Smooth muscle cell (in vitro differentiated cells): Measurements from ENCODE around the gene DSCAM. TPM values are rescaled to one million over a fixed set of nuclear protein-coding genes. Genes with fewer than 3 reads are reported as not detected.

Experiments used
- DNase-seq: peaks from one replicate; lab custom pipeline; 2025; ENCODE audit not compliant: unreplicated experiment; lab: John Stamatoyannopoulos, UW
- H2AFZ ChIP-seq: fragments of 200-600 bp; sonication (generic); 2 replicates; pipeline ENCODE4 v1.6.0; 2016; ENCODE audit warnings: antibody characterized with exemption, low read depth, mild to moderate bottlenecking
- H3F3A ChIP-seq: fragments of 200-600 bp; sonication (generic); 2 replicates; pipeline ENCODE4 v1.6.0; 2017; ENCODE audit warnings: antibody characterized with exemption, low read depth
- H3K27ac ChIP-seq: fragments of 200-600 bp; sonication (generic); 2 replicates; pipeline ENCODE4 v1.5.1; 2016; ENCODE audit warnings: low read depth, mild to moderate bottlenecking
- H3K27me3 ChIP-seq: fragments of 200-600 bp; sonication (generic); 2 replicates; pipeline ENCODE4 v1.6.1; 2016; ENCODE audit warnings: low read depth, mild to moderate bottlenecking
- H3K36me3 ChIP-seq: fragments of 200-600 bp; sonication (generic); 2 replicates; pipeline ENCODE4 v1.5.1; 2016; ENCODE audit warnings: low read depth
- H3K4me1 ChIP-seq: fragments of 200-600 bp; sonication (generic); 2 replicates; pipeline ENCODE4 v1.5.1; 2016; ENCODE audit warnings: low read depth
- H3K4me2 ChIP-seq: fragments of 200-600 bp; sonication (generic); 2 replicates; pipeline ENCODE4 v1.6.0; 2016; ENCODE audit warnings: mild to moderate bottlenecking
- H3K4me3 ChIP-seq: fragments of 200-600 bp; sonication (generic); 2 replicates; pipeline ENCODE4 v1.5.1; 2016; ENCODE audit warnings: mild to moderate bottlenecking
- H3K79me2 ChIP-seq: fragments of 200-600 bp; sonication (generic); 2 replicates; pipeline ENCODE4 v1.6.0; 2016; ENCODE audit warnings: low read depth, mild to moderate bottlenecking
- H3K9ac ChIP-seq: fragments of 200-600 bp; sonication (generic); 2 replicates; pipeline ENCODE4 v1.6.0; 2016; ENCODE audit warnings: low read depth
- H3K9me3 ChIP-seq: fragments of 200-600 bp; sonication (generic); replicated peaks from 2 replicates; pipeline ENCODE4 v1.5.1; 2016; ENCODE audit warnings: low read depth
- H4K20me1 ChIP-seq: fragments of 200-600 bp; sonication (generic); 2 replicates; pipeline ENCODE4 v1.6.0; 2016; ENCODE audit warnings: low read depth
- WGBS: methylation state at CpG from one replicate; pipeline ENCODE4 v1.1.7; 2016; ENCODE audit warnings: low lambda C conversion rate; 5-methylcytosine and 5-hydroxymethylcytosine counted together
- polyA plus RNA-seq: library from polyadenylated mRNA; unstranded; fragments of >200 nt; fragmentation: Nextera tagmentation; extraction: Ambion mirVana; gene quantifications from 2 replicates; pipeline ENCODE4 v1.2.1, GENCODE V29; 2016
- total RNA-seq: library from RNA; depleted of rRNA; stranded (reverse); fragments of >200 nt; gene quantifications from 2 replicates; pipeline ENCODE4 v1.2.3, GENCODE V29; 2014
- TF ChIP-seq, protein P1 (sequence below): fragments of 200-600 bp; sonication (generic); IDR thresholded peaks from 2 replicates; pipeline ENCODE4 v1.5.1; 2017; ENCODE audit warnings: borderline replicate concordance, mild to moderate bottlenecking, antibody characterized with exemption; ENCODE audit not compliant: insufficient read depth, poor library complexity, severe bottlenecking

Gene DSCAM
- total and polyA plus RNA-seq, 2 experiments from 2014 or later, result not detected

DNA sequence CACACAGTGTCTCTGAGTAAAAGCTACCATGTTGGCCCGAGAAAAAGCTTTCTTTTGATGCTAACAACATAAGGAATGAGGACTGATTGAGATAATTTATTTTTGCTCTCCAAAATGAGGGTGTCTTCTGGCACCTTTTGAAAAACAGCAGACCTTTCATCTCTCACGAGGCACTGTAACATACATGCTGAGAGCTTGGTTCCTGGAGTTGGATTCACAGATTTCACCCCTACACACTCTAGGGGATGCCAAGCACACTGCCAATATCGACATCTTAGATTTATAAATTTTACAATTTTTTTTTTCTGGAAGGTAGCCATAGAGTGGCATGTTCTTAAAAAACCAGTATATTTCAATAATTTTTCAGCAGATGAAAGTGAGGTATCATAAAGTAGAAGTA is 408.3 kb downstream of the DSCAM start:
- TF ChIP-seq, protein P1, sequence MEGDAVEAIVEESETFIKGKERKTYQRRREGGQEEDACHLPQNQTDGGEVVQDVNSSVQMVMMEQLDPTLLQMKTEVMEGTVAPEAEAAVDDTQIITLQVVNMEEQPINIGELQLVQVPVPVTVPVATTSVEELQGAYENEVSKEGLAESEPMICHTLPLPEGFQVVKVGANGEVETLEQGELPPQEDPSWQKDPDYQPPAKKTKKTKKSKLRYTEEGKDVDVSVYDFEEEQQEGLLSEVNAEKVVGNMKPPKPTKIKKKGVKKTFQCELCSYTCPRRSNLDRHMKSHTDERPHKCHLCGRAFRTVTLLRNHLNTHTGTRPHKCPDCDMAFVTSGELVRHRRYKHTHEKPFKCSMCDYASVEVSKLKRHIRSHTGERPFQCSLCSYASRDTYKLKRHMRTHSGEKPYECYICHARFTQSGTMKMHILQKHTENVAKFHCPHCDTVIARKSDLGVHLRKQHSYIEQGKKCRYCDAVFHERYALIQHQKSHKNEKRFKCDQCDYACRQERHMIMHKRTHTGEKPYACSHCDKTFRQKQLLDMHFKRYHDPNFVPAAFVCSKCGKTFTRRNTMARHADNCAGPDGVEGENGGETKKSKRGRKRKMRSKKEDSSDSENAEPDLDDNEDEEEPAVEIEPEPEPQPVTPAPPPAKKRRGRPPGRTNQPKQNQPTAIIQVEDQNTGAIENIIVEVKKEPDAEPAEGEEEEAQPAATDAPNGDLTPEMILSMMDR, result no peak
- no peaks in the 10 kb centered on the region for H3K36me3 ChIP-seq
- 80% methylated on average over 3 of the region's 3 CpGs for WGBS

DNA sequence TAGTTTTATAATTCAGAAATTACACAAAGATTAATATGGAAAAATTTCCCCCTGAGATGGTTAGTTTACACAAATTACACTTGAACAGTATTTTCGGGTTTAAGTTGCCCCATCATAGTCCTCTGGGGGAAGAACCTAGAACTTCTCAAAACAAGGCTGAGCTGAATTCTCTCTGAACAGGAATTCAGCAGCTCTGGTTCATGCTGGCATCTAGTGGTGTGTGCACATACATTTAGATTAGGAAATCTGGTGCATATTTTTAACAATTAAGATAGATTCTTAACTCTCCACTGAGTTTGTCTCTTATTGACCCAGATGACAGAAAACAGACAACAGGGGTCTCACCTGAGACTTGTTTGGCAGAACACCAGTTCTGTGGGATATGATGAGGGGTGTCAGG is 410.7 kb downstream of the DSCAM start:
- 86% methylated on average over 1 of the region's 1 CpG for WGBS
- no peak for DNase-seq
- TF ChIP-seq, protein P1, result no peak

More for the DNA sequence above, 408.3 kb downstream of the DSCAM start:
- Histone ChIP-seq H3K4me3 (no peak overlapping the region), H3K27ac (no peak overlapping the region), H3K4me1 (no peaks in the 10 kb centered on the region), H3F3A (no peaks in the 10 kb centered on the region), H3K9ac (no peak overlapping the region), H3K9me3 (no peaks in the 10 kb centered on the region), H4K20me1 (no peaks in the 10 kb centered on the region), H3K27me3 (no peaks in the 10 kb centered on the region), H2AFZ (no peak overlapping the region), H3K79me2 (no peaks in the 10 kb centered on the region), H3K4me2 (no peak overlapping the region)
- DNase-seq, result no peak

GRCh38 chr21:40433538-40433937 is 413.4 kb downstream of the DSCAM start:
- Histone ChIP-seq H3K9ac (no peak overlapping the region), H2AFZ (no peak overlapping the region), H4K20me1 (no peaks in the 10 kb centered on the region), H3K4me2 (no peak overlapping the region), H3K27ac (no peak overlapping the region), H3K4me1 (peaks cover 5% of the 10 kb centered on the region), H3F3A (no peaks in the 10 kb centered on the region), H3K4me3 (no peak overlapping the region), H3K79me2 (no peaks in the 10 kb centered on the region), H3K27me3 (no peaks in the 10 kb centered on the region), H3K36me3 (no peaks in the 10 kb centered on the region), H3K9me3 (no peaks in the 10 kb centered on the region)
- no peak for DNase-seq
- TF ChIP-seq, protein P1, result no peak
- 99% methylated on average over 2 of the region's 2 CpGs for WGBS

More for the DNA sequence above, 410.7 kb downstream of the DSCAM start:
- Histone ChIP-seq H3K9me3 (no peaks in the 10 kb centered on the region), H3K4me2 (no peak overlapping the region), H3K4me3 (no peak overlapping the region), H4K20me1 (no peaks in the 10 kb centered on the region), H3K79me2 (no peaks in the 10 kb centered on the region), H3K9ac (no peak overlapping the region), H3F3A (no peaks in the 10 kb centered on the region), H3K4me1 (peaks cover 2% of the 10 kb centered on the region), H3K27ac (no peak overlapping the region), H2AFZ (no peak overlapping the region), H3K27me3 (no peaks in the 10 kb centered on the region), H3K36me3 (no peaks in the 10 kb centered on the region)

- Histone ChIP-seq H3K9ac (no peak overlapping the region), H3K27ac (no peak overlapping the region), H3K36me3 (no peaks in the 10 kb centered on the region), H3F3A (no peaks in the 10 kb centered on the region), H3K4me2 (no peak overlapping the region), H3K27me3 (no peaks in the 10 kb centered on the region), H4K20me1 (no peaks in the 10 kb centered on the region), H3K9me3 (no peaks in the 10 kb centered on the region), H3K79me2 (no peaks in the 10 kb centered on the region), H2AFZ (no peak overlapping the region), H3K4me1 (no peaks in the 10 kb centered on the region), H3K4me3 (no peak overlapping the region)
- TF ChIP-seq, protein P1, result no peak
- no peak for DNase-seq
- 50% methylated on average over 1 of the region's 1 CpG for whole genome bisulfite sequencing
Observed at GRCh38 chr21:40425981-40426380, 421.0 kb downstream of the DSCAM start.
